SU-DHL-6 (cell line): ENCODE results near the gene VWF.

ENCODE experiments used
- H2AFZ ChIP-seq: fragments of 200-600 bp; sonication (generic); 2 replicates; pipeline ENCODE4 v1.6.1; 2014; ENCODE audit warnings: low read depth, mild to moderate bottlenecking, moderate library complexity, mixed read lengths, antibody characterized with exemption, low read length; ENCODE audit not compliant: severe bottlenecking
- H3F3A ChIP-seq: fragments of 200-600 bp; shearing (Covaris generic); 2 replicates; pipeline ENCODE4 v1.6.0; 2016; ENCODE audit warnings: antibody characterized with exemption, mild to moderate bottlenecking; ENCODE audit not compliant: insufficient read depth
- H3K27ac ChIP-seq: fragments of 200-600 bp; sonication (generic); 2 replicates; pipeline ENCODE4 v1.5.1; 2016; ENCODE audit warnings: low read depth, mild to moderate bottlenecking, low read length, moderate library complexity, mixed read lengths
- H3K27me3 ChIP-seq: fragments of 200-600 bp; sonication (generic), shearing (Covaris generic); 2 replicates; pipeline ENCODE4 v1.6.0; 2014; ENCODE audit warnings: mild to moderate bottlenecking, low read length
- H3K36me3 ChIP-seq: fragments of 200-600 bp; sonication (generic); 2 replicates; pipeline ENCODE4 v1.6.1; 2014; ENCODE audit warnings: mild to moderate bottlenecking, low read length, mixed read lengths
- H3K4me2 ChIP-seq: fragments of 300-600, 200-600 bp; shearing (Covaris generic), sonication (generic); 2 replicates; pipeline ENCODE4 v1.6.0; 2014; ENCODE audit warnings: low read length, low read depth, mild to moderate bottlenecking; ENCODE audit not compliant: poor library complexity, severe bottlenecking
- H3K4me3 ChIP-seq: fragments of 200-600 bp; sonication (generic); 2 replicates; pipeline ENCODE4 v1.5.1; 2014; ENCODE audit warnings: antibody characterized with exemption, low read length, mild to moderate bottlenecking, mixed read lengths; ENCODE audit not compliant: insufficient read depth, poor library complexity, severe bottlenecking
- H3K79me2 ChIP-seq: fragments of 200-600 bp; sonication (generic); 2 replicates; pipeline ENCODE4 v1.6.1; 2014; ENCODE audit warnings: mild to moderate bottlenecking, low read length, moderate library complexity; ENCODE audit not compliant: insufficient read depth
- H3K9ac ChIP-seq: fragments of 200-600 bp; sonication (generic); 2 replicates; pipeline ENCODE4 v1.7.0; 2014; ENCODE audit warnings: mild to moderate bottlenecking, low read length
- H3K9me2 ChIP-seq: fragments of 200-600 bp; sonication (generic); replicated peaks from 2 replicates; pipeline ENCODE4 v1.6.1; 2014; ENCODE audit warnings: low read length; ENCODE audit not compliant: insufficient read depth
- H3K9me3 ChIP-seq: fragments of 200-600 bp; sonication (generic); 2 replicates; pipeline ENCODE4 v1.6.1; 2014; ENCODE audit warnings: low read length, mixed read lengths; ENCODE audit not compliant: insufficient read depth
- H4K20me1 ChIP-seq: fragments of 200-600 bp; sonication (generic); 2 replicates; pipeline ENCODE4 v1.6.1; 2014; ENCODE audit warnings: low read depth, mild to moderate bottlenecking, antibody characterized with exemption, low read length, moderate library complexity, mixed read lengths
- EZH2phosphoT487 ChIP-seq: fragments of 200-600 bp; sonication (generic), shearing (Covaris generic); conservative IDR thresholded peaks from 2 replicates; pipeline ENCODE4 v1.6.1; 2018; ENCODE audit warnings: mild to moderate bottlenecking, antibody characterized with exemption, low read length, moderate library complexity, mixed read lengths
- TF ChIP-seq, protein P1 (sequence below): fragments of 200-600 bp; sonication (generic); IDR thresholded peaks from one replicate; pipeline ENCODE4 v1.5.1; 2017; ENCODE audit warnings: antibody characterized with exemption, mild to moderate bottlenecking, low read length, moderate library complexity; ENCODE audit not compliant: insufficient read depth, poor library complexity, severe bottlenecking

Gene VWF

DNA sequence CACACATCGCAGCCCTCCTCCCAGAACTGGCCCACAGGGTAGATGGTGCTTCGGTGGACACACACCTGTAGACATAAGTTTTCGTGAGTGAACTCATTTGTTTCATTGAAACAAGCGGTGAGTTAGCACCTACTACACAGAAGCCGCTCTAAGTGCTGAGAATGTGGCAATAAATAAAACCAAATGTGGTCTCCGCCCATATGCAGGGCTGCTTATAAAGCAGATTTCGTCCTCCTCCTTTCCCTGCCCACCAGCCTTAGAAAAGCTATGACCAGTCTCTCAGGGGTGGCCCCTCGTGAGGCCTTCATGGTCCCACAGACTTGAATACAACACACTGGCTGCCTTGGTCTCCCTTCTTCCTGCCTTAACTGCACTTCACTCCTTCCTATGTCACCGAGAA lies 148.3 kb downstream of the VWF start:
- no peak for TF ChIP-seq EZH2phosphoT487
- TF ChIP-seq, protein P1, sequence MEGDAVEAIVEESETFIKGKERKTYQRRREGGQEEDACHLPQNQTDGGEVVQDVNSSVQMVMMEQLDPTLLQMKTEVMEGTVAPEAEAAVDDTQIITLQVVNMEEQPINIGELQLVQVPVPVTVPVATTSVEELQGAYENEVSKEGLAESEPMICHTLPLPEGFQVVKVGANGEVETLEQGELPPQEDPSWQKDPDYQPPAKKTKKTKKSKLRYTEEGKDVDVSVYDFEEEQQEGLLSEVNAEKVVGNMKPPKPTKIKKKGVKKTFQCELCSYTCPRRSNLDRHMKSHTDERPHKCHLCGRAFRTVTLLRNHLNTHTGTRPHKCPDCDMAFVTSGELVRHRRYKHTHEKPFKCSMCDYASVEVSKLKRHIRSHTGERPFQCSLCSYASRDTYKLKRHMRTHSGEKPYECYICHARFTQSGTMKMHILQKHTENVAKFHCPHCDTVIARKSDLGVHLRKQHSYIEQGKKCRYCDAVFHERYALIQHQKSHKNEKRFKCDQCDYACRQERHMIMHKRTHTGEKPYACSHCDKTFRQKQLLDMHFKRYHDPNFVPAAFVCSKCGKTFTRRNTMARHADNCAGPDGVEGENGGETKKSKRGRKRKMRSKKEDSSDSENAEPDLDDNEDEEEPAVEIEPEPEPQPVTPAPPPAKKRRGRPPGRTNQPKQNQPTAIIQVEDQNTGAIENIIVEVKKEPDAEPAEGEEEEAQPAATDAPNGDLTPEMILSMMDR: no peak

DNA sequence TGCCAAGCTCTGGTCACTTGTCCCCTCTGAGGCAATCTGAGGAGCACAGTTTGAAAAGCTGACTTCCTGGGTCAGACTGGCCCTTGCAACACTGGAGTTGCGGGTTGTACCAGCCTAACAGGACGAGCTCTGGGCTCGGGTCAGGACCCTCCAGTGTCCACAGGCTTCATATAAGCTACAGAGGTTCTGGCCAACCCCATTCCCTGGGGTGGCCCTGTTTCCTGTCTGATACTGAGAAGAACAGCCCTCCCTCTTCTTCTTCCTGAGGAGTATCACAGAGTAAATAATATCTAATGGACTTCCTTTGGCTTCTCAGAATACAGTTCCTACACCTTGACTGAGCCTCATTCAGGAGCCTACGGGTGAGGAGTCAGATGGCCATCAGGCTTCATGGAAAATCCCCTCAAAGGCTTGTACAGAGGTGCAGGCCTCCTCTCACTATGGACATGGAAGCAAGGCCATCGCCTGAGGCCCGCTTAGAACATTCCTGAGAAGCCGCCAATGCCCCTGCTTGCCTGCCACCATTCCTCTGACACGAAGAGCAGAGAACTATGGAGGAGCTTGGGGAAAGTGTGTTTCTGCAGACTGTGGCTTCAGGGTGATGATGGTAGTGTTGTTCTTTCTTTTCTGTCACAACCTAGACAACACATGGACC lies 150.9 kb downstream of the VWF start:
- Histone ChIP-seq H3K27me3 (no peaks in the 10 kb centered on the region), H3K27ac (no peak overlapping the region), H2AFZ (no peak overlapping the region), H3F3A (no peaks in the 10 kb centered on the region), H3K9ac (no peak overlapping the region), H3K36me3 (no peaks in the 10 kb centered on the region), H3K4me3 (no peak overlapping the region), H4K20me1 (no peaks in the 10 kb centered on the region), H3K9me3 (no peaks in the 10 kb centered on the region), H3K4me2 (no peak overlapping the region), H3K9me2 (no peaks in the 10 kb centered on the region), H3K79me2 (no peaks in the 10 kb centered on the region)
- no peak for TF ChIP-seq EZH2phosphoT487

More for the DNA sequence above, 148.3 kb downstream of the VWF start:
- Histone ChIP-seq H3K9ac (no peak overlapping the region), H3K27ac (no peak overlapping the region), H3K9me3 (no peaks in the 10 kb centered on the region), H3K27me3 (no peaks in the 10 kb centered on the region), H4K20me1 (no peaks in the 10 kb centered on the region), H3K79me2 (no peaks in the 10 kb centered on the region), H3K36me3 (no peaks in the 10 kb centered on the region), H3K9me2 (no peaks in the 10 kb centered on the region), H2AFZ (no peak overlapping the region), H3K4me3 (no peak overlapping the region), H3F3A (no peaks in the 10 kb centered on the region), H3K4me2 (no peak overlapping the region)

DNA sequence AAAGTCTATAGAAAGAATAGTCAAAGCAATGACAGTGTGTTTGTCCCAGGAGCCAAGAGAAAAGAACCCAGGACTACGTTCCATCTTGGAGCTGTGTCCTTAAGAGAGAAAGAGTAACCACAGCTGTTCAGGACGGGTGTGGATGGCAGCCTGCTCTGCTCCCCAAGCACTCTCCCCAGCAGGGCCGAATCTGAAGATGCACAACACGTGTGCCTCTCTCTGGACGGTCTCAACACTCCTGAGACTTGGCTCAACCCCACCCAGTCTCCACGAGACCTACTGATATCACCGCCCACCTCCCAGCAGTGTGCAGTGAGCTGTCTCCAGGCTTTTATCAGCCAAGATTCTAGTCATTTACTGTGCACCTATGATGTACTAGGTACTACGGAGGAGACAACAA lies 152.1 kb downstream of the VWF start:
- H3K9me3 ChIP-seq: no peaks in the 10 kb centered on the region
- H3F3A ChIP-seq: no peaks in the 10 kb centered on the region
- H3K27me3 ChIP-seq: no peaks in the 10 kb centered on the region
- no peak overlapping the region for H3K4me2 ChIP-seq
- TF ChIP-seq, protein P1: no peak
- TF ChIP-seq EZH2phosphoT487: no peak
- no peaks in the 10 kb centered on the region for H3K9me2 ChIP-seq
- H3K36me3 ChIP-seq: no peaks in the 10 kb centered on the region
- H3K27ac ChIP-seq: no peak overlapping the region
- H3K79me2 ChIP-seq: no peaks in the 10 kb centered on the region
- no peaks in the 10 kb centered on the region for H4K20me1 ChIP-seq
- H3K9ac ChIP-seq: no peak overlapping the region
- no peak overlapping the region for H2AFZ ChIP-seq
- no peak overlapping the region for H3K4me3 ChIP-seq

DNA sequence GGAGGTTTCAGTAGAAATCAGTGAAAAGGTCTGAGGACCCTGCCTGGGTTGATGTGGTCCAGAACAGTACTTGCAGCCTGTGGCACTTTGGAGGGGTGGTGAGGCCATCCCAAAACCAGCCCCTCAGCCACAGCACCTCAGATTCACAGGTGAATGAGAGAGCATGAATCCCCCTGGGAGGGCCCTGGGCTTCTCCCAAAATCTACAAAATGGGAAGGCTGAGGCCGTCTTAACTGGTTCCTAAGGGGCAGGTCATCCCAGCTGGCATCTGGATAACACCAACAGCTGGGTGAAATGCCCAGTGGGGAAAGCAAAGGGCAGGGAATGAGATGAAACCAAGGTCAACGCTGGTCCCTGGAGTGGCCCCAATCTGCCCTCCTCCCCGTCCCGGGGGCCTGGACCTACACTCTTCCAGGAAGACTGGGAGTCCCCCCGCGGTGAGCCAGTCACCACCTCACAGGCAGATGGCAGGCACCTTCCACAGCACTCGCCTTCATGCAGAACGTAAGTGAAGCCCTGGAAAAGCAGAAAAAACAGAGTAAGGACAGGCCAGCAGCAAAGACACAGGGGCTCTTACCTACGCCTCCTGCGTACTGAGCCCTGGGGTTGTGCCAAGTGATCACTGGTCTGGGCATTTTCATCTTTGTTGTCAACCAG lies 153.1 kb downstream of the VWF start:
- Histone ChIP-seq H3K4me2 (no peak overlapping the region), H4K20me1 (no peaks in the 10 kb centered on the region), H3K9me2 (no peaks in the 10 kb centered on the region), H3F3A (no peaks in the 10 kb centered on the region), H2AFZ (no peak overlapping the region), H3K36me3 (no peaks in the 10 kb centered on the region), H3K27me3 (no peaks in the 10 kb centered on the region), H3K9me3 (no peaks in the 10 kb centered on the region), H3K79me2 (no peaks in the 10 kb centered on the region), H3K4me3 (no peak overlapping the region), H3K27ac (no peak overlapping the region), H3K9ac (no peak overlapping the region)
- TF ChIP-seq EZH2phosphoT487: no peak
- TF ChIP-seq, protein P1: no peak
